Measurements from ENCODE around the gene USP40.

GRCh38 chr2:233600386-233600785 lies 33.8 kb upstream of the USP40 start:
- TF ChIP-seq, protein P1, sequence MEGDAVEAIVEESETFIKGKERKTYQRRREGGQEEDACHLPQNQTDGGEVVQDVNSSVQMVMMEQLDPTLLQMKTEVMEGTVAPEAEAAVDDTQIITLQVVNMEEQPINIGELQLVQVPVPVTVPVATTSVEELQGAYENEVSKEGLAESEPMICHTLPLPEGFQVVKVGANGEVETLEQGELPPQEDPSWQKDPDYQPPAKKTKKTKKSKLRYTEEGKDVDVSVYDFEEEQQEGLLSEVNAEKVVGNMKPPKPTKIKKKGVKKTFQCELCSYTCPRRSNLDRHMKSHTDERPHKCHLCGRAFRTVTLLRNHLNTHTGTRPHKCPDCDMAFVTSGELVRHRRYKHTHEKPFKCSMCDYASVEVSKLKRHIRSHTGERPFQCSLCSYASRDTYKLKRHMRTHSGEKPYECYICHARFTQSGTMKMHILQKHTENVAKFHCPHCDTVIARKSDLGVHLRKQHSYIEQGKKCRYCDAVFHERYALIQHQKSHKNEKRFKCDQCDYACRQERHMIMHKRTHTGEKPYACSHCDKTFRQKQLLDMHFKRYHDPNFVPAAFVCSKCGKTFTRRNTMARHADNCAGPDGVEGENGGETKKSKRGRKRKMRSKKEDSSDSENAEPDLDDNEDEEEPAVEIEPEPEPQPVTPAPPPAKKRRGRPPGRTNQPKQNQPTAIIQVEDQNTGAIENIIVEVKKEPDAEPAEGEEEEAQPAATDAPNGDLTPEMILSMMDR (conservative IDR thresholded peaks at IDR 0.05 in 1 of 2, IDR thresholded peaks at IDR 0.05 in 1 of 2; ENCODE audit: low read depth in 1 of 2, low read length in 2 of 2) = no peak
- TF ChIP-seq EZH2 (IDR thresholded peaks at IDR 0.05; ENCODE audit: low read length, missing control alignments) = no peak
